Measurements from ENCODE around the gene ANKRD18A.
A peak's percentile ranks its signal among the peaks of the same experiment; 100 is the strongest.

The ANKRD18A gene

GRCh38 chr9:38529317-38529716 lies 91.1 kb downstream of the ANKRD18A start:
- no peak for DNase-seq

GRCh38 chr9:38527503-38527902 lies 92.9 kb downstream of the ANKRD18A start:
- DNase-seq, result peak; percentile 26

GRCh38 chr9:38526591-38526990 lies 93.8 kb downstream of the ANKRD18A start:
- peak; percentile 30 for DNase-seq

GRCh38 chr9:38523121-38523520 lies 97.3 kb downstream of the ANKRD18A start:
- no peak for DNase-seq

- no peak for DNase-seq
Measured at GRCh38 chr9:38521762-38522161, 98.6 kb downstream of the ANKRD18A start.

Measured in right kidney (tissue), 1 donor.